Colonic mucosa (tissue), 4 donors: ENCODE results near the gene ZNF300. TPM values are rescaled to one million over a fixed set of nuclear protein-coding genes. Genes with fewer than 3 reads are reported as not detected.
"Not testable (repeated sequence)": the region's sequence is repeated elsewhere in the genome, so short reads cannot be mapped to it uniquely, and the experiment has no call there.

Experiments
- DNase-seq: peaks from one replicate; pipeline ENCODE4 v3.0.0-alpha.2; 2020
- H3K27ac ChIP-seq: fragments of 200-600 bp; one replicate; pipeline ENCODE4 v1.8.0; 2021
- H3K27me3 ChIP-seq: fragments of 200-600 bp; one replicate; pipeline ENCODE4 v1.8.0; 2021
- H3K36me3 ChIP-seq: fragments of 200-600 bp; one replicate; pipeline ENCODE4 v1.8.0; 2021
- H3K4me1 ChIP-seq: fragments of 200-600 bp; one replicate; pipeline ENCODE4 v1.8.0; 2021; ENCODE audit warnings: mild to moderate bottlenecking
- H3K4me3 ChIP-seq: fragments of 200-600 bp; one replicate; pipeline ENCODE4 v1.8.0; 2021
- H3K9ac ChIP-seq, 2 donors: one replicate each; pipeline ENCODE4 v1.7.0; 2013; ENCODE audit warnings: control low read depth in 2 of 2, low read depth in 2 of 2, low read length in 2 of 2
- H3K9me3 ChIP-seq: fragments of 200-600 bp; one replicate; pipeline ENCODE4 v1.8.0; 2021
- intact Hi-C: fragments of 100-400 bp; cut with DNase I; formaldehyde crosslinking; loops from one replicate; pipeline ENCODE4 v1.14.1; 2022
- total RNA-seq, 2 donors: library from RNA; stranded (reverse); fragmentation: NEBNext Ultra II Directional in 1 of 2; extraction: Animal tissue kit (Norgen Biotek cat#: 25700) in 1 of 2; gene quantifications; one replicate each; pipeline ENCODE4 v1.2.1, GENCODE V29; 2021
- TF ChIP-seq, protein P1 (sequence below): fragments of 200-600 bp; IDR thresholded peaks from one replicate; pipeline ENCODE4 v1.8.0; 2022; ENCODE audit warnings: antibody characterized with exemption, mild to moderate bottlenecking
- donor health status: healthy.
- donor health status: DM: no; HTN: no; CAD: no.
- donor health status: DM: no; HTN: no; CAD: no.

Gene ZNF300
- total RNA-seq, 2 donors from 2014 or later: 2.7 to 3.0 TPM

DNA sequence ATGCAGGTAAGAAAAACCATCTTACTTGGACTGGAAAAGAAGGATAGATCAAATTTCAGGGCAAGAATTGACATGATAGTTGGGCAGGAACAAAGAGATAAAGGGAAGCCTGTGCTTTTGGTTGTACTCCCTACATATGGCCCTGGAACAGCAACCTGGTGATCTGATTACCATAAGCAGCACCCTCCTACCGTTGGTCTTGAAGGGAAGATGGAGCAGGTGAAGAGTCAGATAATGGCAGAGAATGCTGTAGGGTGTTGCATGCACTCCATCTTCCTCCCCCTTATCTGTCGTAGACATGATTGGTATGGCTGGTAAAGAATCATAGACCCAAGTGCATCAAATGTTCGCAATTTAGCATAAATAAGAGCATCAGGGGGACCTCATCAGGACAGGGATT, 53.7 kb downstream of the ZNF300 start:
- TF ChIP-seq, protein P1, sequence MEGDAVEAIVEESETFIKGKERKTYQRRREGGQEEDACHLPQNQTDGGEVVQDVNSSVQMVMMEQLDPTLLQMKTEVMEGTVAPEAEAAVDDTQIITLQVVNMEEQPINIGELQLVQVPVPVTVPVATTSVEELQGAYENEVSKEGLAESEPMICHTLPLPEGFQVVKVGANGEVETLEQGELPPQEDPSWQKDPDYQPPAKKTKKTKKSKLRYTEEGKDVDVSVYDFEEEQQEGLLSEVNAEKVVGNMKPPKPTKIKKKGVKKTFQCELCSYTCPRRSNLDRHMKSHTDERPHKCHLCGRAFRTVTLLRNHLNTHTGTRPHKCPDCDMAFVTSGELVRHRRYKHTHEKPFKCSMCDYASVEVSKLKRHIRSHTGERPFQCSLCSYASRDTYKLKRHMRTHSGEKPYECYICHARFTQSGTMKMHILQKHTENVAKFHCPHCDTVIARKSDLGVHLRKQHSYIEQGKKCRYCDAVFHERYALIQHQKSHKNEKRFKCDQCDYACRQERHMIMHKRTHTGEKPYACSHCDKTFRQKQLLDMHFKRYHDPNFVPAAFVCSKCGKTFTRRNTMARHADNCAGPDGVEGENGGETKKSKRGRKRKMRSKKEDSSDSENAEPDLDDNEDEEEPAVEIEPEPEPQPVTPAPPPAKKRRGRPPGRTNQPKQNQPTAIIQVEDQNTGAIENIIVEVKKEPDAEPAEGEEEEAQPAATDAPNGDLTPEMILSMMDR: no peak
- no peaks in the 10 kb centered on the region for H3K36me3 ChIP-seq
- no peak overlapping the region for H3K27ac ChIP-seq
- no peaks in the 10 kb centered on the region for H3K27me3 ChIP-seq
- DNase-seq: no peak
- no peaks in the 10 kb centered on the region for H3K4me1 ChIP-seq
- H3K9ac ChIP-seq: no peak overlapping the region
- no peaks in the 10 kb centered on the region for H3K9me3 ChIP-seq
- no peak overlapping the region for H3K4me3 ChIP-seq
- intact Hi-C loops: no loop called here

DNA sequence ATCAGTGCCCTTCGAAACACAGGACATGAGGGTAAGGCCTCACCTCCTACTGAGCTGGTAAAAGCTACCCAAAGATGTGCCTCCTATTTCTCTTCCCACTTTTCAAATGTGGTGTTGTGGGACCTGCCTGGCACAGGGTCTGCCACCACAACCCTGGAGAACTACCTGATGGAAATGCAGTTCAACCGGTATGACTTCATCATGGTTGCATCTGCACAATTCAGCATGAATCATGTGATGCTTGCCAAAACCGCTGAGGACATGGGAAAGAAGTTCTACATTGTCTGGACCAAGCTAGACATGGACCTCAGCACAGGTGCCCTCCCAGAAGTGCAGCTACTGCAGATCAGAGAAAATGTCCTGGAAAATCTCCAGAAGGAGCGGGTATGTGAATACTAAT, 56.5 kb downstream of the ZNF300 start:
- Histone ChIP-seq H3K9me3 (no peaks in the 10 kb centered on the region), H3K36me3 (no peaks in the 10 kb centered on the region), H3K4me1 (no peaks in the 10 kb centered on the region), H3K27me3 (no peaks in the 10 kb centered on the region), H3K27ac (no peak overlapping the region), H3K4me3 (no peak overlapping the region), H3K9ac (no peak overlapping the region)
- intact Hi-C loops: loop anchor here (2.0 to 10.0 kb wide), 4 partner anchors 49 to 393 kb away; no protein-coding TSS in a partner anchor
- TF ChIP-seq, protein P1: no peak
- no peak for DNase-seq

DNA sequence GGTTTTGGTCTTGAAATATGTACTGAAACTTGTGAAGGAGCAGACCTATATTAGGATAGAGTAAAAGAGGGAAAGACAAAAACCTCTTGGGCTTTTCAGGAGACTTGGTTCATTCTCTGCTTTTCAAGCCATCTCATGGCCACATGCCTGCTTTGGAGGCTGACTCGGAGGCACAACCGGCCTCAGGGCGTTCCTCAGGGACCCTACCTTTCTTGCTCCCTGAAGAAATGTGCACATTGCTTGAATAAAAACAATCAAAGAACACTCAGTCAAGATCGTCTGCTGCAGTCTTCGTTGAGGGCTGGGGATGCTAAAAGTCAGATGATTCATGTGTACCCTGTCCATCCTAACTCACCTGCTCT, 57.5 kb downstream of the ZNF300 start:
- H3K9ac ChIP-seq: no peak overlapping the region
- H3K27ac ChIP-seq: no peak overlapping the region
- intact Hi-C loops: loop anchor here (2.0 to 10.0 kb wide), 4 partner anchors 43 to 393 kb away; no protein-coding TSS in a partner anchor
- no peaks in the 10 kb centered on the region for H3K9me3 ChIP-seq
- H3K4me1 ChIP-seq: no peaks in the 10 kb centered on the region
- no peak overlapping the region for H3K4me3 ChIP-seq
- H3K36me3 ChIP-seq: no peaks in the 10 kb centered on the region
- H3K27me3 ChIP-seq: no peaks in the 10 kb centered on the region
- TF ChIP-seq, protein P1: no peak
- no peak for DNase-seq

DNA sequence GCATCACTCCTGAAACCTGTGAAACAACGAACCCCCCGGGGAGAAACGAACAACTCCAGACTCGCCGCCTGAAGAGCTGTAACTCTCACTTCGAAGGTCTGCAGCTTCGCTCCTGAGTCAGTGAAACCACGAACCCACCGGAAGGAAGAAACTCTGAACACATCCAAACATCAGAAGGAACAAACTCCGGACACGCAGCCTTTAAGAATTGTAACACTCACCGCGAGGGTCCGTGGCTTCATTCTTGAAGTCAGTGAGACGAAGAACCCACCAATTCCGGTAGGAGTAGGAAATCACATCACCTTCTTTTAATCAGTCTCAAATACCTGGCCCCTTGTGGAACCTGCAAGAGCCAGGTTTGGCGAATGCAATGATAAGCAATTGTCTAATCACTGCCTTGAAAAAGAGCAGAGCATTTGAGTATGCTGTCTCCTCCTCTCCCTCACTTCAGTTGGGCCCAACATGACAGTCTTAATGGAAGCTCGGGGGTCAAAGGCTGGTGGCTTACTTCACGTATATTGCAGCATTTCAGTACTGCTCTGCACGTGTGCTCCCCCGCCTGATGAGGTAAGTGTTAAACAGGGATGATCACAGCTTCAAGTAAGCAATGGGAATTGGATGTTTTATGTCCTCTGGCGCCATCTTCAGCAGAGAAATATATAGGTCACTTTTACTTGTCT, 58.0 kb downstream of the ZNF300 start:
- Histone ChIP-seq H3K9me3 (no peaks in the 10 kb centered on the region), H3K27me3 (no peaks in the 10 kb centered on the region), H3K4me1 (no peaks in the 10 kb centered on the region), H3K9ac (no peak overlapping the region), H3K36me3 (no peaks in the 10 kb centered on the region), H3K4me3 (no peak overlapping the region), H3K27ac (no peak overlapping the region)
- TF ChIP-seq, protein P1: peak; percentile 50
- peak; percentile 66 for DNase-seq
- intact Hi-C loops: loop anchor here (2.0 to 10.0 kb wide), 4 partner anchors 42 to 392 kb away; no protein-coding TSS in a partner anchor

DNA sequence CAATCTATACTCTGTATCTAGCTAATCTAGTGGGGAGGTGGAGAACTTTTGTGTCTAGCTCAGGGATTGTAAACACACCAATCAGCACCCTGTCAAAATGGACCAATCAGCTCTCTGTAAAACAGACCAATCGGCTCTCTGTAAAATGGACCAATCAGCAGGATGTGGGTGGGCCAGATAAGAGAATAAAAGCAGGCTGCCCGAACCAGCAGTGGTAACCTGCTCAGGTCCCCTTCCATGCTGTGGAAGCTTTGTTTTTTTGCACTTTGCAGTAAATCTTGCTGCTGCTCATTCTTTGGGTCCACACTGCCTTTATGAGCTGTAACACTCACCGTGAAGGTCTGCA, 58.5 kb downstream of the ZNF300 start, which contains the start of gene IRGM:
Gene IRGM (plus strand): TSS at position 214 of the 346 bp plus-strand sequence. CDS start 1,603 bp downstream, outside the sequence.
- H3K36me3 ChIP-seq, H3K4me3 ChIP-seq, H3K27me3 ChIP-seq, H3K27ac ChIP-seq, H3K4me1 ChIP-seq, H3K9me3 ChIP-seq, H3K9ac ChIP-seq, DNase-seq: not testable (repeated sequence)
- intact Hi-C loops: loop anchor here (2.0 to 10.0 kb wide), 4 partner anchors 41 to 391 kb away; no protein-coding TSS in a partner anchor

DNA sequence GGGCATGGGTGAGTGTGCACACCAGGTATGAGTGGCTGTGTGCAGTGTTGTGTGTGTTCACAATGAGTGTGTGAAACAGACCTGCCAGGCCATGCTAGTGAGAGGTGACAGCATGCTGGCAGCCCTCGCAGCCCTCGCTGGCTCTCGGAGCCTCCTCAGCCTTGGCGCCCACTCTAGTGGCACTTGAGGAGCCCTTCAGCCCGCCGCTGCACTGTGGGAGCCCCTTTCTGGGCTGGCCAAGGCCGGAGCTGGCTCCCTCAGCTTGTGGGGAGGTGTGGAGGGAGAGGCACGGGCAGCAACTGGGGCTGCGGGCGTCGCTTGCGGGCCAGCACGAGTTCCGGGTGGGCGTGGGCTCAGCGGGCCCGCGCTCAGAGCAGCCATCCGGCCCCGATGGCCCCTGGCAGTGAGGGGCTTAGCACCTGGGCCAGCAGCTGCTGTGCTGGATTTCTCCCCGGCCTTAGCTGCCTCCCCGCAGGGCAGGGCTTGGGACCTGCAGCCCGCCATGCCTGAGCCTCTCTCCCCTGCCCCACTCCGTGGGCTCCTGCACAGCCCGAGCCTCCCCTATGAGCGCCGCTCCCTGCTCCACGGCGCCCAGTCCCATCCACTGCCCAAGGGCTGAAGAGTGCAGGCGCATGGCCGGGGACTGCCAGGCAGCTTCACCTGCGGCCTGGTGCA, 59.5 kb downstream of the ZNF300 start:
- not testable (repeated sequence) for H3K9ac ChIP-seq, H3K4me3 ChIP-seq, H3K27me3 ChIP-seq, H3K36me3 ChIP-seq, H3K4me1 ChIP-seq, DNase-seq, H3K9me3 ChIP-seq, H3K27ac ChIP-seq
- intact Hi-C loops: loop anchor here (5.0 to 10.0 kb wide), 3 partner anchors 191 to 391 kb away; no protein-coding TSS in a partner anchor

Other genes with a start within 250 kb of the ZNF300 start
- under 1 TPM; 0.12 to 0.32 TPM for gene MYOZ3, start 243.7 kb downstream of the ZNF300 start, total RNA-seq
- gene RBM22, start 203.9 kb downstream of the ZNF300 start, total RNA-seq: 10 to 100 TPM; 40.0 to 42.6 TPM
- gene DCTN4, start 146.0 kb downstream of the ZNF300 start, total RNA-seq: 10 to 100 TPM; 40.8 to 45.2 TPM
- 10 to 100 TPM; 10.1 to 12.6 TPM for gene SMIM3, start 126.2 kb downstream of the ZNF300 start, total RNA-seq
- gene IRGM, start 58.5 kb downstream of the ZNF300 start, total RNA-seq: not detected
- 10 to 100 TPM; 30.2 to 60.5 TPM for gene GPX3, start 115.6 kb upstream of the ZNF300 start, total RNA-seq
- gene TNIP1, start 176.1 kb upstream of the ZNF300 start, total RNA-seq: 100 to 1,000 TPM; 153 to 220 TPM